Colonic mucosa (tissue), 4 donors: ENCODE measurements around the gene TRIO. TPM values are rescaled to one million over a fixed set of nuclear protein-coding genes. Genes with fewer than 3 reads are reported as not detected.
A peak's percentile ranks its signal among the peaks of the same experiment; 100 is the strongest.

ENCODE experiments used
- DNase-seq: peaks from one replicate; pipeline ENCODE4 v3.0.0-alpha.2; 2020
- H3K27ac ChIP-seq: fragments of 200-600 bp; one replicate; pipeline ENCODE4 v1.8.0; 2021
- H3K27me3 ChIP-seq: fragments of 200-600 bp; one replicate; pipeline ENCODE4 v1.8.0; 2021
- H3K36me3 ChIP-seq: fragments of 200-600 bp; one replicate; pipeline ENCODE4 v1.8.0; 2021
- H3K4me1 ChIP-seq: fragments of 200-600 bp; one replicate; pipeline ENCODE4 v1.8.0; 2021; ENCODE audit warnings: mild to moderate bottlenecking
- H3K4me3 ChIP-seq: fragments of 200-600 bp; one replicate; pipeline ENCODE4 v1.8.0; 2021
- H3K9ac ChIP-seq, 2 donors: one replicate each; pipeline ENCODE4 v1.7.0; 2013; ENCODE audit warnings: control low read depth in 2 of 2, low read depth in 2 of 2, low read length in 2 of 2
- H3K9me3 ChIP-seq: fragments of 200-600 bp; one replicate; pipeline ENCODE4 v1.8.0; 2021
- intact Hi-C: fragments of 100-400 bp; cut with DNase I; formaldehyde crosslinking; loops from one replicate; pipeline ENCODE4 v1.14.1; 2022
- total RNA-seq, 2 donors: library from RNA; stranded (reverse); fragmentation: NEBNext Ultra II Directional in 1 of 2; extraction: Animal tissue kit (Norgen Biotek cat#: 25700) in 1 of 2; gene quantifications; one replicate each; pipeline ENCODE4 v1.2.1, GENCODE V29; 2021
- TF ChIP-seq, protein P1 (sequence below): fragments of 200-600 bp; IDR thresholded peaks from one replicate; pipeline ENCODE4 v1.8.0; 2022; ENCODE audit warnings: antibody characterized with exemption, mild to moderate bottlenecking
- donor health status: healthy.
- donor health status: DM: no; HTN: no; CAD: no.
- donor health status: DM: no; HTN: no; CAD: no.

TRIO gene
- total RNA-seq, 2 donors from 2014 or later, result 134 to 138 TPM

DNA sequence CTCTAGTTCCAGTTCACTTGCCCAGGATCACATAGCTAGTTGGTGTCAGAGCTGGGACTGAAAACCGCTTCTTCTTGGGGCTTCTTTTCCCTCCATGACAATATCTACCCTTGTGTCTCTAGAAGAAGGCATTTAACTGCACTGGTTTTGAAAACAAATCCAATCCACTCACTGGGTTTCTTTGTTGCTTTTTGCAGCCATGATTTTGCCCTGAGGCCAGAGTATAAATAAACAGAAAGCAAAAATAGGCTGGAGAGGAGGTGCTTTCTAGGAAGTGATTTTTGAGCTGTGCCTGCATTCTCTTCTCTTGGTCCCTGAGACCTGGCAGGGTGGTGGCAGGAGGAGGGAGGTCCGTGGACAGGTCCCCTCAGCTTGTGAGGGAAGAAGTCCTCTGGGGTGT, 6.9 kb upstream of the TRIO start:
- Histone ChIP-seq H3K4me3 (no peak overlapping the region), H3K27me3 (no peaks in the 10 kb centered on the region), H3K4me1 (no peaks in the 10 kb centered on the region), H3K27ac (no peak overlapping the region), H3K36me3 (no peaks in the 10 kb centered on the region), H3K9me3 (no peaks in the 10 kb centered on the region), H3K9ac (no peak overlapping the region)
- TF ChIP-seq, protein P1, sequence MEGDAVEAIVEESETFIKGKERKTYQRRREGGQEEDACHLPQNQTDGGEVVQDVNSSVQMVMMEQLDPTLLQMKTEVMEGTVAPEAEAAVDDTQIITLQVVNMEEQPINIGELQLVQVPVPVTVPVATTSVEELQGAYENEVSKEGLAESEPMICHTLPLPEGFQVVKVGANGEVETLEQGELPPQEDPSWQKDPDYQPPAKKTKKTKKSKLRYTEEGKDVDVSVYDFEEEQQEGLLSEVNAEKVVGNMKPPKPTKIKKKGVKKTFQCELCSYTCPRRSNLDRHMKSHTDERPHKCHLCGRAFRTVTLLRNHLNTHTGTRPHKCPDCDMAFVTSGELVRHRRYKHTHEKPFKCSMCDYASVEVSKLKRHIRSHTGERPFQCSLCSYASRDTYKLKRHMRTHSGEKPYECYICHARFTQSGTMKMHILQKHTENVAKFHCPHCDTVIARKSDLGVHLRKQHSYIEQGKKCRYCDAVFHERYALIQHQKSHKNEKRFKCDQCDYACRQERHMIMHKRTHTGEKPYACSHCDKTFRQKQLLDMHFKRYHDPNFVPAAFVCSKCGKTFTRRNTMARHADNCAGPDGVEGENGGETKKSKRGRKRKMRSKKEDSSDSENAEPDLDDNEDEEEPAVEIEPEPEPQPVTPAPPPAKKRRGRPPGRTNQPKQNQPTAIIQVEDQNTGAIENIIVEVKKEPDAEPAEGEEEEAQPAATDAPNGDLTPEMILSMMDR, result no peak
- intact Hi-C loops, result no loop called here
- no peak for DNase-seq

DNA sequence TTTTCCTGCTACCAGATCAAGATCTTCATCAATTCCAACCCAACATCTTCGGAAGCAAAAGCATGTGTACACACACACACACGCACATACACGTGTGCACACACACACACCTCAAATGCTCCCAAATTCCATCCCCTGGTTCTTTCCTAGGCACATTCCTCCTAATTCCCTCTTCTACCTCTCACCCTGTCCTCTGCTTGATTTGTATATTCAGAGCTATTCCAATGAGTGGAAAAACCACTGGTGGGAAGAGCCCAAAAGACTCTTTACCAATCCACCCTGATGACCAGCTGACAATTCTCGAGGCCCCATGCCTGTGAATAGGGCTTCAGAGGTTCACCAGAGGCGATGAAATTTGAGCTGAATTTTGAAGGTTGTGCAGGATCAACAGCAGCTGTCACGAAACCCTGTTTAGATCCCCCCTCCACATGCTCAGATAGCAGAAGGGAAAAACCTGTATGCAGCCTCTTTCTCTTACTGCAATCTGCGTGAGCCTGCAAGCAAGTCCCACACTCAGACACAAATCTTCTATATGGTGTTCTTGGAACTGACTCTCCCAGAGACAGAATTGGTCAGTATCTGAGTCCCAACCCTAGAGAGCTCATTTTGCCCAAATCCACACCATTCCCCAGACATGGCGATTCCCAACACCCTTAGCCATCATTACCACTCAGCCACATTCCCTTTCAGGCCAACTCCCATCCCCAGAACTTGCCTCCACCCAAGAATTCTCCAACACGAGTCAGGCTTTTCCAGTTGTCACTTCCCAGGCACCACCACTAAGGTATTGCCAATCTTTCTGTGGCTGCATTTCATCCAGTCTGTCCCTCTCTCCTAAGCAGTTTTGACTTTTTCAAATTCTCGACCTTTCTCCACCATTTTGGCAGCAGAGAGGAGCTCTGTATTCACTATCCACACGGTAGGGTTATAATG, 4.3 kb upstream of the TRIO start:
- Histone ChIP-seq H3K27ac (no peak overlapping the region), H3K9ac (no peak overlapping the region), H3K4me3 (no peak overlapping the region), H3K4me1 (no peaks in the 10 kb centered on the region), H3K9me3 (no peaks in the 10 kb centered on the region), H3K27me3 (no peaks in the 10 kb centered on the region), H3K36me3 (no peaks in the 10 kb centered on the region)
- no peak for DNase-seq
- TF ChIP-seq, protein P1, result no peak
- intact Hi-C loops, result no loop called here

DNA sequence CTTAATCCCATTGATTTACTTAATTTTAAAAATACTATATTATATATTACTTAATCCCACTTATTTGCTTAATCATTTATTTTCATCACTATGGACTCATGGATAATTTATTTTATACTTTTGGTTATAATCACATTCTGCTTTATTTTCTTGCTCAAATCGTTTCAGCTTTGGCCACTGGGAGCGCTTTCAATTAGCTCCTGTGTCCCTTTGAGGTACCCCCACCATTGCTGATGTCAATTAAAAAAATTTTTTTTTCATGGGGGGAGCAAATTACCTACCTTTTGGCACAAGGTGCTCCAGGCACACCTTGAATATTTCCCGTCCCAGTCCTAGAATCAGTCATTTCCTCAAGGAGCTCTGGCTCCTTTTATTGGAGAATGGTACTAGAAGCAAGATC, 1.4 kb upstream of the TRIO start:
- Histone ChIP-seq H3K9ac (no peak overlapping the region), H3K4me3 (no peak overlapping the region), H3K27ac (no peak overlapping the region), H3K36me3 (no peaks in the 10 kb centered on the region), H3K9me3 (no peaks in the 10 kb centered on the region), H3K27me3 (no peaks in the 10 kb centered on the region), H3K4me1 (peaks cover 3% of the 10 kb centered on the region)
- TF ChIP-seq, protein P1, result no peak
- intact Hi-C loops, result loop anchor here (10.0 kb wide), 2 partner anchors 63 to 123 kb away; no protein-coding TSS in a partner anchor
- no peak for DNase-seq

DNA sequence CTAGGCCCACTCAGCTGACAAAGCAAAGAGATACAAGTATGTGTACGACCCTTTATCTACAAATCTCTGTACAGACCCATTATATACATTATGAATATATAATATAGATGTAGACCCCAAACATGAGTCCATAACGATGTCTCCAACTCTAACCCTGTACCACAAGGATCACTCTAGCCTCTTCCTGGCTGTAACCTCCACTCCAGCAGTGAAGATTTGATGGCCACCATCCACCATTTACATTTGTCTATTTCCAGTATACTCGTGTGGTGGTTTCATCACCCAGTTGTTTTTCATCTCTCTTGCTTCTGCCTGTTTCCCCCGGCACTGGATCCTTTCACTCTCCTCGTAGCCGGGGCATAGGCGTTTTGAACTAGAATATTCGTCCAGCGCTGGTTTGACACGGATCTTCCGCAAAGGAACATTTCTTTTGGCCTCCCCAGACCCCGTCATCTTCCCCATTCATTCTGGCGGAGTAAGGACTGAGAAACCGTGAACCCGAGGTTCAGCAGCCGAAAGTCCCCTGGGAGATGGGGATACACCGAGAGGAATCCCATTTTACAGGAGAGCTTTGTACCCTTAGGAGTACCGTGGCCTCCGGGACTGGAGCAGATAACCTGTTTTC, 828 bp upstream of the TRIO start:
- intact Hi-C loops, result loop anchor here (10.0 kb wide), 2 partner anchors 62 to 122 kb away; no protein-coding TSS in a partner anchor
- DNase-seq, result no peak

DNA sequence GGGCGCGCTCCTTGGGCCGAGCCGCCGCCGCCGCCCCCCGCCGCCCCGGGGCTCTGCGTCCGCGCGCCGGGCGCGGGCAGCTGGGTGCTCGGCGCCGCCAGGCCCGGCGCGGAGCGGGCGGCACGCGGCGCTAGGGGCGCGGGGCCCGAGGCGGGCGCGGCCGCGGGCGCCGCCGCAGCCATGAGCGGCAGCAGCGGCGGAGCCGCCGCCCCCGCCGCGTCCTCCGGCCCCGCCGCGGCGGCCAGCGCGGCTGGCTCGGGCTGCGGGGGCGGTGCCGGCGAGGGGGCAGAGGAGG, 351 bp downstream of the TRIO start:
- TF ChIP-seq, protein P1, result no peak
- H3K9me3 ChIP-seq, result no peaks in the 10 kb centered on the region
- DNase-seq, result no peak
- intact Hi-C loops, result loop anchor here (10.0 kb wide), 2 partner anchors 61 to 121 kb away; no protein-coding TSS in a partner anchor
- no peaks in the 10 kb centered on the region for H3K36me3 ChIP-seq
- H3K27me3 ChIP-seq, result no peaks in the 10 kb centered on the region
- H3K4me1 ChIP-seq, result peaks cover 12% of the 10 kb centered on the region
- peak overlapping the region in 1 of 2 donors; percentile 86 for H3K9ac ChIP-seq
- H3K4me3 ChIP-seq, result peak overlapping the region; percentile 86
- peak overlapping the region; percentile 91 for H3K27ac ChIP-seq

More for the DNA sequence above, 828 bp upstream of the TRIO start:
- H3K27ac ChIP-seq, result peak overlapping the region; percentile 86
- peak overlapping the region; percentile 54 for H3K4me3 ChIP-seq
- H3K9ac ChIP-seq, result peak overlapping the region; percentile 68 to 82
- no peaks in the 10 kb centered on the region for H3K27me3 ChIP-seq
- TF ChIP-seq, protein P1, result no peak
- no peaks in the 10 kb centered on the region for H3K36me3 ChIP-seq
- H3K4me1 ChIP-seq, result peaks cover 4% of the 10 kb centered on the region
- H3K9me3 ChIP-seq, result no peaks in the 10 kb centered on the region
